KMS-11 (cell line): ENCODE results near the gene ZSCAN5A.
"Not testable (repeated sequence)": the region's sequence is repeated elsewhere in the genome, so short reads cannot be mapped to it uniquely, and the experiment has no call there.

Experiments used
- H2AFZ ChIP-seq: fragments of 200-600 bp; sonication (generic); 2 replicates; pipeline ENCODE4 v1.6.1; 2016; ENCODE audit warnings: antibody characterized with exemption, mixed run types, low read depth
- H3K27ac ChIP-seq: fragments of 200-600 bp; sonication (generic); 2 replicates; pipeline ENCODE4 v1.6.1; 2016; ENCODE audit warnings: mild to moderate bottlenecking, mixed run types
- H3K27me3 ChIP-seq: fragments of 200-600 bp; sonication (generic); 2 replicates; pipeline ENCODE4 v1.6.1; 2017; ENCODE audit warnings: mild to moderate bottlenecking, low read depth, mixed run types, moderate library complexity; ENCODE audit not compliant: insufficient read depth
- H3K36me3 ChIP-seq: fragments of 200-600 bp; sonication (generic); 2 replicates; pipeline ENCODE4 v1.6.1; 2017; ENCODE audit warnings: mild to moderate bottlenecking, mixed run types; ENCODE audit not compliant: insufficient read depth
- H3K4me1 ChIP-seq: fragments of 200-600 bp; sonication (generic); 2 replicates; pipeline ENCODE4 v1.6.1; 2016; ENCODE audit warnings: mild to moderate bottlenecking, low read depth, mixed run types; ENCODE audit not compliant: poor library complexity, severe bottlenecking
- H3K4me2 ChIP-seq: fragments of 200-600 bp; sonication (generic); 2 replicates; pipeline ENCODE4 v1.7.0; 2016; ENCODE audit warnings: mild to moderate bottlenecking, mixed run types
- H3K4me3 ChIP-seq: fragments of 200-600 bp; sonication (generic); IDR thresholded peaks from 2 replicates; pipeline ENCODE4 v1.6.1; 2017; ENCODE audit warnings: low read depth, low read length, mixed read lengths; ENCODE audit not compliant: insufficient read depth
- H3K79me2 ChIP-seq: fragments of 200-600 bp; sonication (generic); 2 replicates; pipeline ENCODE4 v1.6.1; 2016; ENCODE audit warnings: low read depth, mixed run types; ENCODE audit not compliant: insufficient read depth
- H3K9ac ChIP-seq: fragments of 200-600 bp; sonication (generic); 2 replicates; pipeline ENCODE4 v1.6.1; 2016; ENCODE audit warnings: mild to moderate bottlenecking, mixed run types
- H4K20me1 ChIP-seq: fragments of 200-600 bp; sonication (generic); 2 replicates; pipeline ENCODE4 v1.6.1; 2016; ENCODE audit warnings: mild to moderate bottlenecking, mixed run types; ENCODE audit not compliant: insufficient read depth
- TF ChIP-seq, protein P1 (sequence below): fragments of 200-600 bp; sonication (generic); conservative IDR thresholded peaks from 2 replicates; pipeline ENCODE4 v1.6.1; 2017; ENCODE audit warnings: low read depth, mild to moderate bottlenecking, antibody characterized with exemption, low read length, moderate library complexity, mixed read lengths

Gene ZSCAN5A

DNA sequence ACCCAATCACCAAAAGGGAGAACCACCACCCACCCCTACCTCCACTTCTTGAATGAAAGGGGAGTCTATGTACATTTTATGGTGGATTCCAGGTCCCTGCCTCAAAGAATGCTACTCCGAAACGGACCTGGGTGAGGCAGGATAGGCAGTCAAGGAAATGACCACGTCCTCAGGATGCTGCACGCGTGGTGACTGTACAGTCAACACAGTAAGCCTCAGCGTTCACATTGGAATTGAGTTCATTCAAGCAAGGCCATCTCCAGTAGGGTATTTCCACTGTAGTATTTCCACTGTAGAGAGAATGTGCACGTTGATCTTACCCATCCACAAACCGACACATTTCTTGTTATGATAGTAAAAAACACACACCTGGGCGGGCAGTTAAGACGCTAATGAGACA is 95.7 kb downstream of the ZSCAN5A start:
- no peaks in the 10 kb centered on the region for H3K27me3 ChIP-seq
- TF ChIP-seq, protein P1, sequence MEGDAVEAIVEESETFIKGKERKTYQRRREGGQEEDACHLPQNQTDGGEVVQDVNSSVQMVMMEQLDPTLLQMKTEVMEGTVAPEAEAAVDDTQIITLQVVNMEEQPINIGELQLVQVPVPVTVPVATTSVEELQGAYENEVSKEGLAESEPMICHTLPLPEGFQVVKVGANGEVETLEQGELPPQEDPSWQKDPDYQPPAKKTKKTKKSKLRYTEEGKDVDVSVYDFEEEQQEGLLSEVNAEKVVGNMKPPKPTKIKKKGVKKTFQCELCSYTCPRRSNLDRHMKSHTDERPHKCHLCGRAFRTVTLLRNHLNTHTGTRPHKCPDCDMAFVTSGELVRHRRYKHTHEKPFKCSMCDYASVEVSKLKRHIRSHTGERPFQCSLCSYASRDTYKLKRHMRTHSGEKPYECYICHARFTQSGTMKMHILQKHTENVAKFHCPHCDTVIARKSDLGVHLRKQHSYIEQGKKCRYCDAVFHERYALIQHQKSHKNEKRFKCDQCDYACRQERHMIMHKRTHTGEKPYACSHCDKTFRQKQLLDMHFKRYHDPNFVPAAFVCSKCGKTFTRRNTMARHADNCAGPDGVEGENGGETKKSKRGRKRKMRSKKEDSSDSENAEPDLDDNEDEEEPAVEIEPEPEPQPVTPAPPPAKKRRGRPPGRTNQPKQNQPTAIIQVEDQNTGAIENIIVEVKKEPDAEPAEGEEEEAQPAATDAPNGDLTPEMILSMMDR, result no peak
- H4K20me1 ChIP-seq, result no peaks in the 10 kb centered on the region

DNA sequence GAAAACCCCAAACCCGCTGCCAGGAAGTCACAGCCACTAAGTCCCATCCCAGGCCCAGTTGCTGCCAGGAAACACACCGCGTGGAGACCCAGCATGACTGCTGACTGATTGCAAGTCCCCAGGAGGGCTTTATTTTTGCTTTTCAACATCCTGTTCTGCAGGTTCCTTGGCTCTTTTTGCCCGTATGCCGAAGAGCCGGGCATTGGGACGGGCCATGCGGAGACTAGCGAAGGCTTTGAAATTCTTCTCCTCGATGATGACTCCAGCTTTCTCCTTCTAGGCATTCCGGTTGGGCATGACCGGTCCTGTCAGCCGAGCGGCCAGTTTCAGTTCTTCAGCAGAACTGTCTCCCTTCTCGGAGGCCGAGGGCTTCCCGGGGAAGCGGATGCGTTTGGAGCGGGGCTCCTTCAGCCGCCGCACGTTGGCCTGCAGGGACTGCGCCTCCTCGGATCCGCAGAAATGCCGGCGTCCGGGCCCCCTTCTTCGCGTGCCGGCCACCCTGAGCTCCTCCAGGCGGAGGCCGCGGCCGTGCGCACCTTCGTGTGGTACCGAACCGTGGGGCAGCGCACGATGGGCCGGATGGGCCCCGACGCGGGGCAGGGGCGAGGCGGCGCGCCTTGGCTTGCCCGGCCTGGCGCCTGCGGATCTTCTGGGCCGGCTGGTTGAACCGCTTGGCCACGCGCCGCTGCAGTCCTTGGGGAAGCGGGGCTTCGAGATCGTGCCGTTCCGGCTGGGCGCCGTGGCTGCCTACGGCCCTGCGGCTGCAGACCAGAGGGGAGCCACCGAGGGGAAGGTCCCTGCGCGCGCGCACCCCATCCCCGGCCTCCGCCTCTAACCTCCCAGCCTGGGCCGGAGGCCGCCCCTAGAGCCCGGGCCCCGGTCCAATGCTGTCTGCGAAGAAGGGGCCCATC is 97.3 kb downstream of the ZSCAN5A start:
- Histone ChIP-seq H3K9ac (no peak overlapping the region), H3K79me2 (no peaks in the 10 kb centered on the region), H2AFZ (no peak overlapping the region), H3K4me3 (no peak overlapping the region), H3K4me1 (no peaks in the 10 kb centered on the region), H3K27me3 (no peaks in the 10 kb centered on the region), H3K27ac (no peak overlapping the region), H3K36me3 (no peaks in the 10 kb centered on the region), H4K20me1 (no peaks in the 10 kb centered on the region), H3K4me2 (no peak overlapping the region)
- TF ChIP-seq, protein P1, result no peak

More for the DNA sequence above, 95.7 kb downstream of the ZSCAN5A start:
- Histone ChIP-seq H3K36me3 (no peaks in the 10 kb centered on the region), H3K9ac (no peak overlapping the region), H2AFZ (no peak overlapping the region), H3K4me2 (no peak overlapping the region), H3K79me2 (no peaks in the 10 kb centered on the region), H3K27ac (no peak overlapping the region), H3K4me1 (no peaks in the 10 kb centered on the region), H3K4me3 (no peak overlapping the region)

DNA sequence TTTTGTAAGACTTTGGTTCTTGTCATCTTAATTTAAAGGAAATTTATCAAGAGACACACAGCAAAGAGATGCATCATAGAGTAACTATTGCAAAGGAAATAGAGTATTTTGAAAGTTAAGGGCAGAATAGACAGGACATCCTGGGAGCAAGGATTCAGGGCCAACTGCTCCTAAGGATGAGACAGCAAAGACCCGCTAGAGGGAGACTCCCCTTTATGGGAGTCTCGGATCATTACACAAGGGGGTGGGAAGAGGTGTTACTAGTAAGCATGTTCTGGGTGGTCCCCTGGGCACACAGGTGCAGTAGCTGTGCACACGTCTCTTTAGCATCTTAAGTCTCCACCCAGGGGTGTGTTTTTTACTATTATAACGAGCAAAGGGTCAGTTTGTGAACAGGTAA is 102.9 kb downstream of the ZSCAN5A start:
- Histone ChIP-seq H4K20me1 (no peaks in the 10 kb centered on the region), H2AFZ (no peak overlapping the region), H3K4me2 (no peak overlapping the region), H3K79me2 (no peaks in the 10 kb centered on the region), H3K9ac (no peak overlapping the region), H3K4me3 (no peak overlapping the region), H3K27me3 (no peaks in the 10 kb centered on the region), H3K4me1 (no peaks in the 10 kb centered on the region), H3K27ac (no peak overlapping the region), H3K36me3 (no peaks in the 10 kb centered on the region)
- TF ChIP-seq, protein P1, result no peak

GRCh38 chr19:56210036-56210435 is 104.6 kb downstream of the ZSCAN5A start:
- H3K4me3 ChIP-seq, H3K27me3 ChIP-seq, H3K79me2 ChIP-seq, H3K27ac ChIP-seq, H4K20me1 ChIP-seq, H3K4me2 ChIP-seq, H3K9ac ChIP-seq, H2AFZ ChIP-seq, H3K36me3 ChIP-seq, H3K4me1 ChIP-seq: not testable (repeated sequence)

GRCh38 chr19:56209091-56209490 is 105.5 kb downstream of the ZSCAN5A start:
- Histone ChIP-seq H2AFZ (no peak overlapping the region), H3K36me3 (no peaks in the 10 kb centered on the region), H3K79me2 (no peaks in the 10 kb centered on the region), H3K4me3 (no peak overlapping the region), H4K20me1 (no peaks in the 10 kb centered on the region), H3K9ac (no peak overlapping the region), H3K4me2 (no peak overlapping the region), H3K27me3 (no peaks in the 10 kb centered on the region), H3K27ac (no peak overlapping the region), H3K4me1 (no peaks in the 10 kb centered on the region)
- TF ChIP-seq, protein P1, result no peak

- not testable (repeated sequence) for H2AFZ ChIP-seq, H3K79me2 ChIP-seq, H3K4me2 ChIP-seq, H3K4me3 ChIP-seq, H4K20me1 ChIP-seq, H3K4me1 ChIP-seq, H3K27ac ChIP-seq, H3K27me3 ChIP-seq, H3K9ac ChIP-seq, H3K36me3 ChIP-seq
Observed at GRCh38 chr19:56207581-56207980, 107.1 kb downstream of the ZSCAN5A start.
